Measurements from ENCODE around the gene DEFB132. TPM values are rescaled to one million over a fixed set of nuclear protein-coding genes. Genes with fewer than 3 reads are reported as not detected.

Gene DEFB132
- total and polyA plus RNA-seq, 2 of the 13 experiments (the other 11 are each of a cell fraction or from before 2014, with no cell fraction given) = not detected

DNA sequence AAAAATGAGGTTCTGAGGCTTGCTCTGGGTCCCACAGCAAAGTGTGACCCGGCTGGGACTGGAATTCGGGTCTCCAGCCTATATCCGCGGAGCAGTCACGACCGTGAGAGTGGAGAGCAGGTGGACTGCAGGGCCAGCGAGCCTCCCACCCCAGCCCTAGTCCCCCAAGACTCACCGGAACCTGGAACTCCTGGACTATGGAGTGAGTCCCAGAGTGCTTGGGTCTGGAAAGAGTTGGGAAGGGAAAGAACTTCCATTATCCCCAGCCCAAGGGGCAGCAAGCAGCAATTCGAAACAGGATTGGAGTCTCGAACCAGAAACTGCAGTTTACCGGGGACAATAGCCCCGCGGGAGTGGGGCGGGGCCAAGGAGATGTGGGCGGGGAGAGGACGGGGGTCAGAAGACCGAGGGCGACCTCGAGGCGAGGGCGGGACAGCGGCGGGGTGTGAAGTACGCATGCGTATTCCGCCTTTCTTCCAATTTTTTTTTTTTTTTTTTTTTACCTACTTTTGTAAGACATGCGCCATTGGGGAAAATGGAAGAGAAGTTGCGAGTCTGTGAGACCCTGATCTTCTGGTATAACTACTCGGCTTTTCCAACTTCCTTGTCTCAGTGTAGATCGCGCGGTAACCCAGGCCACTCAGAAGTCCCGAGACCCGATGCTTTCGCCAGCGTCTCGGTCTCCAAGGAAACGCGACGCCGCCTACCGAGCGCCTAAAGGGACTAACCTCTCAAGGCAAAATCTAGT is 32.7 kb downstream of the DEFB132 start, which contains the start of gene C20orf96 (continued):
- TF ChIP-seq ZNF557 (CRISPR knock-in tag; IDR thresholded peaks at IDR 0.05) (no peak), SP140L (CRISPR knock-in tag; IDR thresholded peaks at IDR 0.05; ENCODE audit: borderline replicate concordance) (no peak; the same call in 1 of the 2 replicates), ZNF777 (CRISPR knock-in tag; IDR thresholded peaks at IDR 0.05) (peak; percentile 19; the same call in 1 of the 2 replicates), CCDC6 (CRISPR knock-in tag; IDR thresholded peaks at IDR 0.05) (no peak), ZBTB38 (CRISPR knock-in tag; IDR thresholded peaks at IDR 0.05) (peak; percentile 61), ZNF207 (IDR thresholded peaks at IDR 0.05; ENCODE audit: borderline replicate concordance) (no peak), SUZ12 (IDR thresholded peaks at IDR 0.05; ENCODE audit: low read depth, low read length) (no peak), ZNF331 (CRISPR knock-in tag; IDR thresholded peaks at IDR 0.05) (peak; percentile 14; the same call in 1 of the 2 replicates), ZNF737 (CRISPR knock-in tag; IDR thresholded peaks at IDR 0.05; ENCODE audit: borderline replicate concordance) (no peak), ZNF329 (CRISPR knock-in tag; IDR thresholded peaks at IDR 0.05; ENCODE audit: low read depth) (no peak), ZNF317 (CRISPR knock-in tag; IDR thresholded peaks at IDR 0.05) (peak; percentile 44; the same call in 1 of the 2 replicates), SMARCE1 (IDR thresholded peaks at IDR 0.05; ENCODE audit: borderline replicate concordance) (no peak), TARDBP (CRISPR knock-in tag; IDR thresholded peaks at IDR 0.05) (peak; percentile 69; the same call in 1 of the 2 replicates), NKX3-1 (CRISPR knock-in tag; IDR thresholded peaks at IDR 0.05) (no peak), KLF15 (CRISPR knock-in tag; IDR thresholded peaks at IDR 0.05; ENCODE audit: borderline replicate concordance) (0 out of 2 replicates have a peak, but pooled peaks have one; percentile 12), ZNF292 (CRISPR knock-in tag; IDR thresholded peaks at IDR 0.05; ENCODE audit: borderline replicate concordance, low read depth) (peak; percentile 42; the same call in 1 of the 2 replicates), NBN (conservative IDR thresholded peaks at IDR 0.05) (no peak), ZFP1 (CRISPR knock-in tag; IDR thresholded peaks at IDR 0.05) (no peak; the same call in 1 of the 2 replicates), ZBTB8A (CRISPR knock-in tag; IDR thresholded peaks at IDR 0.05; ENCODE audit: borderline replicate concordance, low read depth) (no peak), FOXA3 (CRISPR knock-in tag; IDR thresholded peaks at IDR 0.05) (no peak)
- TF ChIP-seq, protein P1, sequence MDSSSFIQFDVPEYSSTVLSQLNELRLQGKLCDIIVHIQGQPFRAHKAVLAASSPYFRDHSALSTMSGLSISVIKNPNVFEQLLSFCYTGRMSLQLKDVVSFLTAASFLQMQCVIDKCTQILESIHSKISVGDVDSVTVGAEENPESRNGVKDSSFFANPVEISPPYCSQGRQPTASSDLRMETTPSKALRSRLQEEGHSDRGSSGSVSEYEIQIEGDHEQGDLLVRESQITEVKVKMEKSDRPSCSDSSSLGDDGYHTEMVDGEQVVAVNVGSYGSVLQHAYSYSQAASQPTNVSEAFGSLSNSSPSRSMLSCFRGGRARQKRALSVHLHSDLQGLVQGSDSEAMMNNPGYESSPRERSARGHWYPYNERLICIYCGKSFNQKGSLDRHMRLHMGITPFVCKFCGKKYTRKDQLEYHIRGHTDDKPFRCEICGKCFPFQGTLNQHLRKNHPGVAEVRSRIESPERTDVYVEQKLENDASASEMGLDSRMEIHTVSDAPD (CRISPR knock-in tag; IDR thresholded peaks at IDR 0.05) = peak; percentile 61; the same call in 1 of the 2 replicates
- TF ChIP-seq, protein P2, sequence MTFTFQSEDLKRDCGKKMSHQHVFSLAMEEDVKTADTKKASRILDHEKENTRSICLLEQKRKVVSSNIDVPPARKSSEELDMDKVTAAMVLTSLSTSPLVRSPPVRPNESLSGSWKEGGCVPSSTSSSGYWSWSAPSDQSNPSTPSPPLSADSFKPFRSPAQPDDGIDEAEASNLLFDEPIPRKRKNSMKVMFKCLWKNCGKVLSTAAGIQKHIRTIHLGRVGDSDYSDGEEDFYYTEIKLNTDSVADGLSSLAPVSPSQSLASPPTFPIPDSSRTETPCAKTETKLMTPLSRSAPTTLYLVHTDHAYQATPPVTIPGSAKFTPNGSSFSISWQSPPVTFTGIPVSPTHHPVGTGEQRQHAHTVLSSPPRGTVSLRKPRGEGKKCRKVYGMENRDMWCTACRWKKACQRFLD (CRISPR knock-in tag; IDR thresholded peaks at IDR 0.05; ENCODE audit: borderline replicate concordance) = no peak
- TF ChIP-seq, protein P3, sequence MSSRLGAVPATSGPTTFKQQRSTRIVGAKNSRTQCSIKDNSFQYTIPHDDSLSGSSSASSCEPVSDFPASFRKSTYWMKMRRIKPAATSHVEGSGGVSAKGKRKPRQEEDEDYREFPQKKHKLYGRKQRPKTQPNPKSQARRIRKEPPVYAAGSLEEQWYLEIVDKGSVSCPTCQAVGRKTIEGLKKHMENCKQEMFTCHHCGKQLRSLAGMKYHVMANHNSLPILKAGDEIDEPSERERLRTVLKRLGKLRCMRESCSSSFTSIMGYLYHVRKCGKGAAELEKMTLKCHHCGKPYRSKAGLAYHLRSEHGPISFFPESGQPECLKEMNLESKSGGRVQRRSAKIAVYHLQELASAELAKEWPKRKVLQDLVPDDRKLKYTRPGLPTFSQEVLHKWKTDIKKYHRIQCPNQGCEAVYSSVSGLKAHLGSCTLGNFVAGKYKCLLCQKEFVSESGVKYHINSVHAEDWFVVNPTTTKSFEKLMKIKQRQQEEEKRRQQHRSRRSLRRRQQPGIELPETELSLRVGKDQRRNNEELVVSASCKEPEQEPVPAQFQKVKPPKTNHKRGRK (CRISPR knock-in tag; IDR thresholded peaks at IDR 0.05) = no peak
- TF ChIP-seq, protein P4, sequence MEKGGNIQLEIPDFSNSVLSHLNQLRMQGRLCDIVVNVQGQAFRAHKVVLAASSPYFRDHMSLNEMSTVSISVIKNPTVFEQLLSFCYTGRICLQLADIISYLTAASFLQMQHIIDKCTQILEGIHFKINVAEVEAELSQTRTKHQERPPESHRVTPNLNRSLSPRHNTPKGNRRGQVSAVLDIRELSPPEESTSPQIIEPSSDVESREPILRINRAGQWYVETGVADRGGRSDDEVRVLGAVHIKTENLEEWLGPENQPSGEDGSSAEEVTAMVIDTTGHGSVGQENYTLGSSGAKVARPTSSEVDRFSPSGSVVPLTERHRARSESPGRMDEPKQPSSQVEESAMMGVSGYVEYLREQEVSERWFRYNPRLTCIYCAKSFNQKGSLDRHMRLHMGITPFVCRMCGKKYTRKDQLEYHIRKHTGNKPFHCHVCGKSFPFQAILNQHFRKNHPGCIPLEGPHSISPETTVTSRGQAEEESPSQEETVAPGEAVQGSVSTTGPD (CRISPR knock-in tag; IDR thresholded peaks at IDR 0.05) = no peak; the same call in 1 of the 2 replicates

All from HepG2 (cell line).